Activated gamma-delta T cell (primary cell): ENCODE results near the gene PEF1.

Source experiments
- DNase-seq: peaks from one replicate; lab custom pipeline; 2025; lab: John Stamatoyannopoulos, UW

The PEF1 gene

DNA sequence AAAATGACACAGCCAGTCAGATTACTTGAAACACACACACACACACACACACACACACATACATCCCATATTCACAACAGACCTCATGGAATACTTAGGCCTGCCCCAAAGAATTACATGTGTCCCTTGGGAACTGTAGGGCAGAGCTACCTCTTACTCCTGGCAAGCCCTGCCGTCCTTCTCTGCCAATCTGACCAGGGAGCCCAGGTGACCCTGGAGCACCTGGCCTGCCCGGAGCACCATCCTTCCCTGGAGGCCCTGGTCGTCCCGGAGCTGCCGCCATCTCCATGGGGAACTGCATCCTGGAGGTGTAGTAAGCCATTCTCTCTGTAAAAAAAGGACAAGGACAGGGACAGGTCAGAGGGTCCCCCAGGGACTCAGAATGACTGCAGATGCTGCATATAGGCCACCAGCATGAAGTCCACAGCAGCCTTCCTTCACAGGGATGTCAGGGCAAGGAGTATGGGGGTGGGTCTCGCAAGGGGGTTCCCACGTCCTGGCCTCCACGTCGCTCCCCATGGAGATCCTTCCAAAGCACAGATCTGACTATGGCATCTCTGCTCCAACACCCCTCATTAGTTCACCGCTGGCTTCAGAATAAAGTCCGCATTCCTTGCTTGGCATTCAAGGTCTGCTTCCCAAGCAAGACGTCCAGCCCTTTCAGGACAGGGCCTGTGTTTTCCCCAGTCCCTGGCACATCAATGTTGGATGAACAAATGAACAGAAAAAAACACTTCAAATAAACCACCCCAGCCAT lies 9.2 kb upstream of the PEF1 start:
- no peak for DNase-seq

DNA sequence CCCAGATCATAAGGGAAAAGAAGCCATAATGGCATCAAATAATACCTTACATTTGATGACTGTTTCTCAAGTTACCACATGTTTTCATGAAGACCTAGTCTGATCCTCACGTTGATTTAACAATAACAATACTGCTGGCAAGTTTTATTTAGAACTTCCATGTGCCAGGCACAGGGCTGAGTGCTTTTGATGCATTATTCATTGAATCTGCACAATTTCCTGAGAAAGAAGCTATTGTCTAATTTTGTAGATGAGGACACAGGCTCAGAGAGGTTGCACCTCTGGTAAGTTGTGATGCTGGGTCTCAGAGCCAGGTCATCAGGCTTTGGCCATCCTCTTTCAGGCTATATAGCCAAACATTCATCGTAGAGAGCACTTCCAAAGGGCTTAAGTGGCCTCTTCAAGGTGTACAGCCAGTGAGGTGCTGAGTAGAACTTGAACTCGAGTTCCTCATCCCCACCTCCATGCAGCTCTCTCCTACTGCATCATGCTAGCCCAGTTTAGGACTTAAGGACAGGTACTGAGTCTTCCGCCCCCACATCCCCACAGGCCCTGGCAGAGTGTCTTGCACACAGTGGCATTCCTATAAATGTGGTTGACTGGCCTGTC lies 8.3 kb upstream of the PEF1 start:
- DNase-seq = no peak

DNA sequence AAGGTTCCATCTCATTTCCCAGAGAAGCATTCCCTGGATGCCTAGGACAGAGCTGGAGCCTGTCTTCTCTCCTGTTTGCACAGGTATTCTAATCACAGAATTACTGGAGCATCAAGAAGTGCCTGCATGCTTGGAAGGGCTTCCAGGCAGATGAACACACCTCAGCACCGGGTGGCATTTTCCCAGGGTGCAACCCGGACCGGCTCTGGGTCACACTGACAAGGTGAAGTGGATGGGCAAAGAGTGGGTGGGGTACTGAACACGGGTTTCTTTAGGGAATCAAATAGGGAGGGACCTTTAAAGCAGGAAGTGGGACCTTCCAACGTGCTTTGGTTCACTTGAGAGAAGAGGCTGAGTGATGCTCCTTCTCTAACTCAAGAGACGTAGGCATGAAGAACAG lies 7.1 kb upstream of the PEF1 start:
- no peak for DNase-seq

DNA sequence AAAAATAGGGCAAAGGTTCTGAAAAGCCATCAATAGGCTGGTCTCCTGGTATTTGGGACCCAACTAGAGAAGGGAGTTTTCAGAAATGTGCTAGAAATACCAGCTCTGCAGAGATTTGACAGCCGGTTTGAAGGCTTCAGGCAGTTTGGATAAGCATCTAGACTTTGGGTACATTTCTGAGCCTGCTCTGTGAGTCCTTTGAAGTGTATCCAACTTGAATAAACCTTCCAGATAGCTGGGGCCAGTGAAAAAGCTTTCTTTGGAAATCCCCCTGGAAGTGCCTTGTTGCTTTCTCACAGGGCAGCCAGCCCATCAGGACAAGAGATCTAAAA lies 6.4 kb upstream of the PEF1 start:
- no peak for DNase-seq

DNA sequence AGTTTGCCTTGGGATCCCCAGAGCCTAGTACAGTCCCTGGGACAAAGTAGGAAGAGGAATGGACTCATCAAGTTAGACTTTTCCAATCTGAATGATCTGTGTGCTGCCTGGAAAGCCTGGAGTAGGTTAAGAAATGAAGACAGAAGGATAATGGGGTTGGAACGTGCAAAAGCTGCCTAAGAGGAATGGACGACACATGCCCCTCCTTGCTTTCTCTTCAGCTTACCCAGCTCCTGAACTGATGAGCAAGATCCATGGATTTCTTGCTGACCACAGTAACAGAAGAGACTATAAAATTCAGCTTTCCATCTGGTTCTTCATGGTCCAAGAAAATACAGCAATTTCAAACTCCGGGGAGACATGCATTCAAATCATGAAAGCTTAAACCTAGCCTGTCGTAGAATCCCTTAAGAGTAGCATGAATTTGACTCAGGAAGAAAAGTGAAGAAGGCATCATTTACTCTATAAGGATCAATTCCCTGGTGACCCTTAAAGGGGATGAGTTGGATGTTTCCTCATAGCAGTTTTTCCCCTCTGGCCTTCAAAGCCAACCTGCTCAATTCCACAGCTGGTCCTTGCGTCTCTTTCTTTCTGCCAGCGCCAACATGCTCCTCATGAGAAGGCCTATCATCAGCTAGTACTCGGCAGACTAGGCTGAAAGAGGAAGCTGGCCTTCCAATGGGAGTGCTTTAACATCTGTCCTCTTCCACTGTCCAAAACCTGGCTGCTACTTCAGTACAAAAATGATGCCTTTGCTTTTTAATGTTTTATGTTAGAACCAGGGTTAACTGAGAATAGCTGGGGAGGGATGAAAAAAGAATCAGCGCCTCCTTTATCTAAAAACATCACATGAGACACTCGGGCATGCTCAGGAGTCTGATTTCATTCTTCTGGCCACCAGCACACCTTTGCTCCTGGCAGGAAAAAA lies 5.7 kb upstream of the PEF1 start:
- DNase-seq = no peak

DNA sequence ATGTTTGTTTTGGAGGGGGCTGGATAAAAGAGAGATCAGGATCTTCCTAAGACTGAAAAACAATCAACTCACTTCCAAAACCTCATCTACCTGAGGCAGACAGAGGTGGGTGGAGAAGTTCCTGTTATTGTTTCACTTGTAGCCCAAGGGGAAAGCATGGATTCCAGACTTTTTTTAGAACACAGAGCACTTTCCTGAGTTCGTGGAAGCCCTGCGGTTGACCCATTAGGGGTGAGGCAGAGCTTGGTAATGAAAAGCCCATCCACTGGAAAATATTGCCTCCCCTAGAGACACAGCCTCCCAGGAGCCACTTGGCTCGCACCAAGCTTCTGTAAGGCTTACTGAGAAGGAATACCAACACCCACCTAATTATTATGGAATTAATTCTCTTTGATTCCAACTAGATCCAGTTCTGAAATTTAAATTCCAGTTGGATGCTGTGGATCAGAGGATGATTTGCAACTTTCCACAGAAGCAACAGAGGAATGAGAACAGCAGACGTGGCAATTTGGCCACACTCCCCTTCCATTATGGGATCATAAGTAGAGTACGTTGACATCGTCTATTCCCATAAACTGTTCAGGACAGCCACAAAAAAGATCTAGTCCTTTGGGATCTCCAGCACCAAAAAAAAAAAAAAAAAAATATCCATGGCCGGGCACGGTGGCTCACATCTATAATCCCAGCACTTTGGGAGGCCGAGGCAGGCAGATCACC lies 4.1 kb upstream of the PEF1 start:
- no peak for DNase-seq

DNA sequence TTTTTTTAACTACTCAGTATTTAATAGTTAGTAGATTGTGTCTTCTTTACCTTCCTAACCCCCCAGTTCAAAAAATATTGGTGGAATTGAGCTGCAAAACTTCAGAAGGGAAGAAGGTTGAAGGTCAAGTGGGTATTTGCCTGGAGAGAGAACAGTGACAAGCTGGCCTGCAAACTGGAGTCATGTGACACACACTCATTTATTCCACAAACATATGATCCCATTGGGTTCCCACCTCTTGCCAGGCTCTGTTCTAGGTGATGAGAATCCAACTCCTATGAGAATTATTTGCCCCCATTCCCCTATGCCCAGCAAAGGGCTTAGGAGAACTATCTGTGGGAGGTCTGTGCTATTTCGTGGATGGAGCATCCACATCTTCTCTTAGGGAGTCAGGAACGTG lies 3.5 kb upstream of the PEF1 start:
- no peak for DNase-seq

DNA sequence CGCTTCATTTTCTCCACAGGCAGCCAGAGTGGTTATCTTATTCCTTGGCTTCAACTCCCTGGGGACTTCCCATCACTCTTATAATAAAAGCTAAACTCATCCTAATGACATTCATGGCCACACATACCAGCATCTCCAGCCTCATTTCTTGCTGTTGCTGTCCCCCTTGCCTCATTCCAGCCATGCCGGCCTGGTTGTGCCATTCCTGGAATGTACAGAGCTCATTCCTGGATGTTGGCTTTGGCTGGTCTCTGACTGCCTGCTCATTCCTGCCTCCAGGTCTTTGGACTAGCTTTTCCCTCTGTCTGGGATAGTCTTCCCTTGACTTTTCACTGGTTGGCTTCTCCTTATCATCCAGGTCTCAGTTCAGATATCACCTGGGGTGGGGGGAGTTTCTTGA lies 2.4 kb upstream of the PEF1 start:
- no peak for DNase-seq

DNA sequence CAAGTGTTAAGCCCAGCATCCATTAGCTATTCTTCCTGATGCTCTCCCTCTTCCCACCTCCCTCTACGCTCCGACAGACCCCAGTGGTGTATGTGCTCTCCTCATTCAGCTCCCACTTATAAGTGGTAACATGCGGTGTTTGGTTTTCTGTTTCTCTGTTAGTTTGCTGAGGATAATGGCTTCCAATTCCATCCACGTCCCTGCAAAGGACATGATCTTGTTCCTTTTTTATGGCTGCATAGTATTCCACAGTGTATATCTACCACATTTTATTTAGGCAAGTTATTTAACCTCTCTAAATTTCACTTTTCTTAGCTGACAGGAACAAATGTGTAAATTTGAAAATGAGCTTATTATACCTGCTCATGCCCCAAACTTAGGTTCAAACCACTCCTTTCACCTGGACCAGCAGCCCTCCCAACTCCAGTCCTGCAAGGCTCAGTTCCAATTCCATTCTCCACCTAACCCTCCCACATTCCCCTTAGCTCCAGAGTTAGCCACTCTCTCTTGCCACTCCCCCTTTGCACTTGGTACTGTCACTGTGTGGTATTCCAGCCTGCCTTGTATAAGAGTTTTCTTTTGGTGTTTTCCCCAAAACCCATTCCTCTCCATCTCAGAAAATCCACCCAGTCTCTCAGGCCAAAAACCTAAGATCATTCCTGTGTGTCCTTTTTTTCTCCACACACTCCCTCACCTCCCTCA lies 1.7 kb upstream of the PEF1 start:
- DNase-seq = no peak

DNA sequence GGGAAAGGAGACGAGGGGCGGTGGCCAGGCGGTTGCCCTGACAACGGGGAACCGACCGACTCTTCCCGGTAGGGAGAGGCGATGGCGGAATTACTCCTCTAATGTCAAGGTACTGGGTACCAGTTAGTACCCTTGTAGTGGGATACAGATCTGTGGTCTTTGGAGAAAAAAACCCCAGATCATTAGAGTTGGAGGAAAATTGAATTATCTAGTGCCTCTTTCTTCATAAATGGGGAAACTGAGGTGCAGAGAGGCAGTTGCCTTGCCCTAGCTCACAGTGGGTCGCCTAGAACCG lies 545 bp upstream of the PEF1 start:
- DNase-seq = peak; percentile 57

DNA sequence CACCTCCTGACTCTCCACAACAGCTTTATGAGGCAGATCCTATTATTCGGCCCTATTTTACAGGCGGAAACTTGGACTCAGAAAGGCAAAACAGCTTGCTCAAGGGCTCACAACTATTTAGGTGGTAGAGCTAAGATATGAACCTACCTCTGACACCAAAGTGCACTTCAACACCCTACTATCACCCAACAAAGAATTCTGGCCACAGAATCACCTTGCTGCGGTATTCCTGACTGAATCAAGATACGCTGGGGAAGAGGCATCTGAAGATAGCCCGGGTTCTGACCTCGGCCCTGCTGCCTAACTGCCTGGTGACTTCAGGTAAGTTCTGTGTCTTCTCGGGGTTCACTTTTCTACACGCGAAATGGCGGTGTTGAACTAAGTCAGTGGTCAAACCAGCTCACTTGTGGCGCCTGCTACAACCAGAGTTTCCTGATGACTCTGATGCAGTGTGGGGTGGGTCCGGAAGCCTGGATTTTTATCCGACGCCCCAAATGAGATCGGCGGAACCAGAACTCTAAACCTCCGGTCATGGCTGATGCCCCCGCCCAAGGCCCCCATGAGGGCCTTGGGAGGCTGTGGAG lies 608 bp downstream of the PEF1 start:
- no peak for DNase-seq

DNA sequence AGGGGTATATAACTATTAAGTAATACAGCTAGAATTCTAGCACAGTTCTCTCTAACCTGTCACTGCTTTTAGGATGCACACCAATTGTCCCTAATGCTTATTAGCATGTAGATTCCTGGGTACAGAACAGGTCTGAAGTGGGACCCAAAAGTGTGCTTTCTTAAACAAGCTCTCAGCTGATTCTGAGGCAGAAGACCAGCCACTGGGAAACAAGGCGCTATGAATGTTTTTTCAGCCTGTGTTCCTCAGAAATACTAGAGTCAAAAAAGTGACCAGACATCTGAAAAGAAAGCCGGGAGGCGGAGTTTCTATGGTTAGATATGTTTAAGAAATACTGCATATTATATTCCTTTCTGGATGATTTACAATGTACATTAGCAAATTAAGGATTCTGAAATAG lies 1.8 kb downstream of the PEF1 start:
- DNase-seq = no peak

DNA sequence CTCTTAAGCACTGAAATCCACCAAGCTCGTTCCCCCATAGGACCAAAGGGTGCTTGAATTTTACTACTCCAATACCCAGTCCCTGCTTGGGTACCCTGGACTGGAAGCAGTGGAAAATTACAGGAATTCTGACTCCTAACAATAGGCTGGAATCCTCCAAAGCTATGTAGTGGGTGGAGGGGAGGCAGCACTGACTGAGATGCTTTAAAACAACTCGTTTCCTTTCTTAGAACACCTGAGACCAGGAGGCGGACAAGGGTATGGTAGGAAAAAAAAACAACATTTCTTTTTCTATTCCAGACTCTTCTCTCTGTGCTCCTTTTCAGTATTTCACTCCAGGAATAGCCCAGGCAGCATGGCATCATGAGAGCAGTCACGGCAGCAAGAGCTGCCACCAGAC lies 2.3 kb downstream of the PEF1 start:
- DNase-seq = no peak

DNA sequence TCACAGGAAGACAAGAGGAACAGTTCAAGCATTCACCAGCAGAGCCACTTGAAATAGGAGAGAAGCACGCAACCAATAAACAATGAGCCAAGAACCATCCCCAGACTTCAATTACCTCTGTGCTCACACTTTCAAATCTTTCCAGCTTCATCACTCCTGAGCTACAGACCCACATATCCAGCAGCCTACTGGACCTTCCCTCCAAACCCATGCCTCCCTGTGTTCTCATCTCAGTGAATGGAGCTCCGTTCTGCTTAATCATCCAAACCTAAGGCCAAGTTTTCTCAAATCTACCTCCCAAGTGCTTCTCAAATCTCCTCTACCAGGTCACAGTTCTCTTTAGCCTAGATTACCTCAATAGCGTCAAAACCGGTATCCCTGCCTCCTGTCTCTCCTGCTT lies 3.7 kb downstream of the PEF1 start:
- no peak for DNase-seq

DNA sequence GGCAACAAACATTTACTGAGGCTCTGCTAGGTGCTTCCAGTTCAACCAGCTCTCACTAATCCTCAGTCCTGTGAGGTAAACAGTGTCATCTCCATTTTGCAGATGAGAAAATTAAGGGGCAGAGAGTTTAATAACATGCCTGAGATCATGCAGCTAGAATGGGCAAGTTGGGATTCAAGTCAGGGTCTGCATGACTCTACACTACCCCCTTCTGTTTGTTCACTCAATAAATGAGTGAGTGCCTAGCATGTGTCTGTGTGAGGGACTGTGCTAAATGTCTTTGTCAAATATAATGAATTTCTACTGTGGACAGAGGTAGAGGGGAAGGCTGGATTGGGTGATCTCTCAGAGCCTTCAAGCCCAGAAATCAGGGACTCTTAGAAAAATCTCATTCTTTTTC lies 4.5 kb downstream of the PEF1 start:
- no peak for DNase-seq

DNA sequence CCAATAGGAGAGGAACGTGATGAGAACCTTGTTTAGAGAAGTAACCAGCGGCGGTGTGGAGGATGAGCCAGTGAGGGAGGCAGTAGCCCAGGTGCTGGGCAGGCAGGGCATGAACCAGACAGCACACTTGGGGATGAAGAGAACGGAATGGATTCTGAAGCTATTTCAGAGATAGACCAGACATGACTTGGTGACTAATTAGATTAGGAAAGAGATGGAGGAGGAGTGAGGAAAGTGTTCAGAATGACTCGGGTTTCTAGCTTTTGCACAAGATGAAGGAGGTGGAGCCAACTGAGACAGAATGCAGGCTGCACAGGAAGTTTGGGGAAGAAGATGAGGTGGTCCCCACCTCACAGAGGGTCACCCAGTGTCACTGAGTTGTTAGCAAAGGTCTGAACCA lies 5.1 kb downstream of the PEF1 start:
- no peak for DNase-seq

DNA sequence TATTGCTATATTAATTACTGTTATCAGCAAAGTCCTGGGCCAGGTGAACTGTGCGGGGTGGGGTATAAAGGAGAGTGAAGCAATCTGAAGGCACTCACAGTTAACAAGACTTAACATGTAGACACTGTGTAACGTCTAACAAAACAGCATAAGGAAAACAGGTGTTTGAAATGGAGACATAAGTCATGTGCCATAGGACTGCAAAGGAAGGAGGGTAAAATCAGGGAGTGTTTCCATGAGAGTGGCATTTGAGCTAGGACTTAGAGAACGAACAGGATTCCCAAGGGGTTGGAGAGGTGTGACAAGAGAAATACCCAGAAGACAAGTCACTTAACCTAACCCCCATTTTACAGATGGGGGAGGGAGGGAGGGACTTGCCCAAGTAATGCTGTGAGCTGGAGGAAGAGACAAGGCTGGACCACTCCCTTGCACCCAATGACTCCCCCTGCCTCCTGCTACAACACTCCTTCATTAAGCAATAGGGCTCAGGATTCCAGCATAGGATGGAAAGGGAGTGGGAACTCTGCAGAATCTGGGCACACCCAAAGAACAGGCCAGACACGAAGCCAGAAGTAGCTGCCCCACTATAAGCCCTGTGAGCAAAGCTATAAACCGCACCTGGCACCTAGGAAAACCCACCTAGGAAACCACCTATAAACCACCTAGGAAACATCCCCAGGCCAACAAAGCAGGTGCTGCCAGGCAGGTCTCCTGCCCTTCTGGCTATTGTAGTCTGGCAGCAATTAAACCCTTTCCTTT lies 6.6 kb downstream of the PEF1 start:
- DNase-seq = no peak

DNA sequence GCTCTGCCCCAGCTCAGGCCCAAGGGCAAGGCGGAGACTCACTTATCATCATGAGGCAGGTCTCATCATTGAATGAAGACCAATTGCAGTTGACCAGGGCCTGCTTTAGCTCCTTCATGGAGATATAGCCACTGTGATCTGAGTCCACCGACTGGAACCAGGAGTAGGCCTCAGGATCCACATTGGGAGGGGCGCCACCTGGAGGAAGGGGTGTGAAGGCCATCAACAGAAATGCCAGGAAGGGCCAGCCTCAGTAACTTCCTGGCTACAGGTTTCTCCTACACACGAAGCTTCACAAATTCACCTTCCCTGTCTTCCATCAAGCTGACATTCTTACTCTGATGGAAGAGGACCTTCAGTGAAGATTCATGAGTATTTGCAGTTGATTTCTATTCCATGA lies 11.6 kb downstream of the PEF1 start:
- no peak for DNase-seq

DNA sequence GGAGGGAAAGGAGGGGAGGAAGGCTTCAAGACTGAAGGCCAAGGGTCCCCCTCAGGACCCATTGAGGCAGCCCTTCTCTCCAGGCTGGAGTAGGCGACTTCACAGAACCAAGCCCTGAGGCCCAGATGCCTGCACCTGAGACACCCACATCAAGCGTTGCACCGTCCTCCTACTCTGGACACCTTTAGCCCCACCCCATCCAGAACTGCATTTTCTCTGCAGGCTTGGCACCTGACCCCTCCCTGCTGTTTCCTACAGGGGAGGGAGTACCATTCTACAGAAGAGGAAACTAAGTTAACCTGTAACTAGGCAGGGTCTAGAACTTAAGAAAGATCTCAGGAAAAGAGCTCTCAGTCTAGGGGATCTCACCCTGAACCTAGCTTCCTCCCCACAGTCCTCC lies 12.0 kb downstream of the PEF1 start:
- no peak for DNase-seq

DNA sequence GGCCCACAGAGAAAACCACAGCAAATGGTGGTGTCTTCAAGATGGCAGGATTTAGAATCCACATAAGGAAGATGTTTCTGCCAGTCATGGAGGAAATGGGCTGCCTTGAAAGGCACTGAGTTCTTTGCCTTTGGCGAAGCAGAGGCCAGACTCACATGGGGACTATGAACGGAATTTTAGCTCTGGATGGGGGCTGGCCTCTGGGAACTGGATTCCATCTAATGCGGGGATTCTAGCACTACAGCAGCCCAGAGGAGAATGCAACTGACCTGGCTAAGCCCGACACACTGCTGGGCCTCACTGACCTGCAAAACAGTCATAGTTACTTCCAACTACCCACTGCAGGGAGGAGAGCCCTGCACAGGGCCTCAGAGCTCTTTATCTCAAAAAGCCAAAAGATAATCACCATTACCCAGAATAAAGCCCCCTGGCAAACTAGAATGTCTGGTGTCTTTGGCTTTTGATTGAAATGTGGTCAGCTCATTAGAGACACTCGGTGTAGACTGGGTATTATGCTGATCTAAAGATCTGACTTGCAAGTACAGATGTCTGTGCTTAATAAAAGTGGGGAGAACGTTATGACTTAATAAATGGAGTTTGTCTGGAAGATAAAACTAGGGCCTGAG lies 15.6 kb downstream of the PEF1 start:
- no peak for DNase-seq
